Measurements from ENCODE around the gene RFX7.

Gene RFX7

GRCh38 chr15:56240390-56240789, 3.3 kb downstream of the RFX7 start:
- H3K27me3 Mint-ChIP-seq (ENCODE audit: low read depth, poor library complexity) = no peaks in the 10 kb centered on the region
- no peak for DNase-seq
- no peak overlapping the region for H3K4me3 Mint-ChIP-seq
- peaks cover 49% of the 10 kb centered on the region for H3K9me3 Mint-ChIP-seq
- no peak for TF ChIP-seq CTCF (IDR thresholded peaks at IDR 0.05)
- peaks cover 32% of the 10 kb centered on the region for H3K4me1 Mint-ChIP-seq
- no peak overlapping the region for H3K27ac Mint-ChIP-seq
- peaks cover 55% of the 10 kb centered on the region for H3K36me3 Mint-ChIP-seq (ENCODE audit: low read depth)

DNA sequence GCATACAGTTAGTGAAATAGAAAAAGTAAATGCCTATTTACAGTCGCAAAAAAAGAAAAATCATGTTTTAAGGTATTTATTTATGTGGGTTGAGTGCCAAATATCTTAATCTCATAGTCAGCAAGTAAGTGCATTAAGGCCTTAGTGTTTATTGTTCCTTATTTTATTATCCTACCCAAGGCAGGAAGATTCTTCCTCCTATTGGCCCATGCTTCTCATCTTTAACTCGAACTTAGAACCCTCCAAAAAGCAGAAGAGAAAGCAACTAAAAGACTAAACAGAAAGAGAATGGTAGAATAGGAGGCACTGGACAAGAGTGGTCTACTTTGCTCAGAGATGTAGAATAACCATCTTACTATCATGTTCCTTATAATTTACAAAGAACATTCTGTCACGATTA, 7.5 kb downstream of the RFX7 start:
- no peak overlapping the region for H3K4me3 Mint-ChIP-seq

GRCh38 chr15:56234804-56235203, 8.9 kb downstream of the RFX7 start:
- Mint-ChIP-seq H3K36me3 (ENCODE audit: low read depth) (peaks cover 100% of the 10 kb centered on the region), H3K27me3 (ENCODE audit: low read depth, poor library complexity) (no peaks in the 10 kb centered on the region), H3K4me3 (no peak overlapping the region), H3K9me3 (peaks cover 98% of the 10 kb centered on the region), H3K4me1 (peaks cover 4% of the 10 kb centered on the region), H3K27ac (no peak overlapping the region)
- no peak for TF ChIP-seq CTCF (IDR thresholded peaks at IDR 0.05)
- no peak for DNase-seq

More for the DNA sequence above, 7.5 kb downstream of the RFX7 start:
- Mint-ChIP-seq H3K9me3 (peaks cover 91% of the 10 kb centered on the region), H3K27ac (no peak overlapping the region), H3K36me3 (ENCODE audit: low read depth) (peaks cover 93% of the 10 kb centered on the region), H3K4me1 (peaks cover 10% of the 10 kb centered on the region), H3K27me3 (ENCODE audit: low read depth, poor library complexity) (no peaks in the 10 kb centered on the region)
- TF ChIP-seq CTCF (IDR thresholded peaks at IDR 0.05) = no peak
- DNase-seq = no peak

DNA sequence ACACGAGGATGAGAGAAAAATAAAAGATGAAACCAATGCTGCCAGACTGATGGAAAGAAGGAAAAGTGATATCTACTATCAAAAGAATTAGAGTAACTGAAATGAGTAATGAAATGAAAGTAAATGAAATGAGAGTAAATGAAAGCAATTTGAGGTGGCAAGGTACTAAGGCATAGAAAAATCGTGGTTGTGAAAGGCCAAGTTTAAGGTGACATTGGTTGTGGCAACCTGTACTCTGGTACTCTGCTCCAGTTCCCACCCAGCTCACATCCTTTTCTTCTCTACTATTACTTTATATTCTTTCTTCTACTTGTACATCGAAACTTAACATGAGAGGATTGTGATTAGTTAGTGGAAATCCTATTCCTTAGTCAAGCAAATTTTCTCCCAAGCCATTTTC, 10.1 kb downstream of the RFX7 start:
- H3K27ac Mint-ChIP-seq = no peak overlapping the region
- no peak for TF ChIP-seq CTCF (IDR thresholded peaks at IDR 0.05)
- peaks cover 100% of the 10 kb centered on the region for H3K9me3 Mint-ChIP-seq
- no peak overlapping the region for H3K4me3 Mint-ChIP-seq
- no peaks in the 10 kb centered on the region for H3K27me3 Mint-ChIP-seq (ENCODE audit: low read depth, poor library complexity)
- no peaks in the 10 kb centered on the region for H3K4me1 Mint-ChIP-seq
- H3K36me3 Mint-ChIP-seq (ENCODE audit: low read depth) = peaks cover 100% of the 10 kb centered on the region
- no peak for DNase-seq

- no peak overlapping the region for H3K27ac Mint-ChIP-seq
- H3K27me3 Mint-ChIP-seq (ENCODE audit: low read depth, poor library complexity) = no peaks in the 10 kb centered on the region
- no peak for TF ChIP-seq CTCF (IDR thresholded peaks at IDR 0.05)
- no peaks in the 10 kb centered on the region for H3K4me1 Mint-ChIP-seq
- H3K4me3 Mint-ChIP-seq = no peak overlapping the region
- no peak for DNase-seq
- H3K9me3 Mint-ChIP-seq = peaks cover 100% of the 10 kb centered on the region
- peaks cover 100% of the 10 kb centered on the region for H3K36me3 Mint-ChIP-seq (ENCODE audit: low read depth)
Measured at GRCh38 chr15:56232058-56232457, 11.6 kb downstream of the RFX7 start.

GRCh38 chr15:56228854-56229253, 14.8 kb downstream of the RFX7 start:
- Mint-ChIP-seq H3K36me3 (ENCODE audit: low read depth) (peaks cover 100% of the 10 kb centered on the region), H3K9me3 (peaks cover 100% of the 10 kb centered on the region)

More at GRCh38 chr15:56228854-56229253, 14.8 kb downstream of the RFX7 start:
- Mint-ChIP-seq H3K27ac (no peak overlapping the region), H3K27me3 (ENCODE audit: low read depth, poor library complexity) (peaks cover 4% of the 10 kb centered on the region), H3K4me3 (no peak overlapping the region), H3K4me1 (no peaks in the 10 kb centered on the region)
- DNase-seq = no peak
- TF ChIP-seq CTCF (IDR thresholded peaks at IDR 0.05) = no peak

Data from nephron progenitor cell (in vitro differentiated cells).